K562 (cell line): ENCODE results near the gene SNRPA. TPM values are rescaled to one million over a fixed set of nuclear protein-coding genes. Genes with fewer than 3 reads are reported as not detected.

ENCODE experiments used
- ARID4B ChIP-seq: sonication (generic); formaldehyde crosslinking; IDR thresholded peaks from 2 replicates; pipeline ENCODE4 v1.8.0; 2022; ENCODE audit warnings: mild to moderate bottlenecking, missing genetic modification reagents
- BRD4 ChIP-seq: fragments of 200-600 bp; sonication (generic); IDR thresholded peaks from 2 replicates; pipeline ENCODE4 v1.6.1; 2017; ENCODE audit warnings: inconsistent platforms
- EZH2 ChIP-seq: IDR thresholded peaks from 2 replicates; pipeline ENCODE4 v1.6.1; 2012; ENCODE audit warnings: low read depth, mild to moderate bottlenecking, inconsistent platforms, low read length, borderline replicate concordance
- HDAC1 ChIP-seq, 2 experiments: fragments of 450-650 bp; IDR thresholded peaks; 2 replicates each; pipeline ENCODE4 v1.6.1; 2016 to 2017; ENCODE audit warnings: inconsistent platforms in 1 of 2, mild to moderate bottlenecking in 1 of 2, moderate library complexity in 1 of 2
- ILK ChIP-seq: fragments of 450-650 bp; IDR thresholded peaks from 2 replicates; pipeline ENCODE4 v1.6.1; 2016; ENCODE audit warnings: missing genetic modification characterization, low read depth, mild to moderate bottlenecking, missing compliant biosample characterization, moderate library complexity, borderline replicate concordance
- MBD1 ChIP-seq: fragments of 250-450 bp; sonication (Bioruptor Pico); IDR thresholded peaks from 2 replicates; pipeline ENCODE4 v1.8.0; 2022; ENCODE audit warnings: inconsistent platforms
- POLR2AphosphoS5 ChIP-seq: IDR thresholded peaks from 2 replicates; pipeline ENCODE4 v1.6.1; 2011; ENCODE audit warnings: mild to moderate bottlenecking, low read depth, low read length, moderate library complexity; ENCODE audit not compliant: control insufficient read depth, insufficient read depth
- RNF219 ChIP-seq: fragments of 250-450 bp; sonication (Bioruptor Pico); IDR thresholded peaks from 2 replicates; pipeline ENCODE4 v1.5.0; 2022; ENCODE audit warnings: mild to moderate bottlenecking
- TSHZ1 ChIP-seq: fragments of 250-450 bp; sonication (Bioruptor Pico); IDR thresholded peaks from 2 replicates; pipeline ENCODE4 v1.4.0; 2020; ENCODE audit warnings: mild to moderate bottlenecking, moderate library complexity
- ZBTB12 ChIP-seq: fragments of 250-450 bp; sonication (Bioruptor Pico); IDR thresholded peaks from 2 replicates; pipeline ENCODE4 v1.4.0; 2020
- ZNF239 ChIP-seq: fragments of 250-450 bp; sonication (Bioruptor Pico); IDR thresholded peaks from 2 replicates; pipeline ENCODE4 v1.4.0; 2020; ENCODE audit warnings: mild to moderate bottlenecking
- ZNF316 ChIP-seq: fragments of 450-650 bp; IDR thresholded peaks from 2 replicates; pipeline ENCODE4 v1.6.1; 2016
- polyA plus RNA-seq, 8 experiments: library from polyadenylated mRNA; depleted of rRNA in 4 of 8; stranded (reverse) in 5 of 8; unstranded in 3 of 8; fragments of >200 nt; fragmentation: Nextera tagmentation in 2 of 8; fragmentation: Illumina TruSeq in 1 of 8; extraction: Ambion mirVana in 2 of 8; extraction: Trizol in 1 of 8; gene quantifications; 2 replicates each; pipeline versions ENCODE4 v1.2.1 to v1.2.3, GENCODE V29; 2011 to 2014; ENCODE audit warnings: inconsistent platforms in 1 of 8, missing spikeins in 1 of 8
- total RNA-seq, 7 experiments: library from RNA; depleted of rRNA in 6 of 7; stranded (reverse); fragments of >200 nt in 6 of 7; fragmentation: Illumina TruSeq in 2 of 7; extraction: Trizol in 2 of 7; gene quantifications; 2 replicates each; pipeline versions ENCODE4 v1.2.1 to v1.2.3, GENCODE V29; 2011 to 2021; ENCODE audit warnings: low replicate concordance in 1 of 7

Gene SNRPA
- total and polyA plus RNA-seq, 9 of the 15 experiments (the other 6 are each of a cell fraction or from before 2014, with no cell fraction given) = 16.3 to 311 (median 193) TPM

- TF ChIP-seq TSHZ1 (CRISPR knock-in tag) = no peak
- TF ChIP-seq HDAC1 (IDR thresholded peaks at IDR 0.05) = no peak
- TF ChIP-seq MBD1 (CRISPR knock-in tag) = no peak
- TF ChIP-seq ILK (tag) = no peak
- no peak for TF ChIP-seq ZNF316
- peak; percentile 32; the same call in 1 of the 2 replicates for TF ChIP-seq POLR2AphosphoS5
- 0 out of 2 replicates have a peak, but pooled peaks have one; percentile 42 for TF ChIP-seq ARID4B (CRISPR knock-in tag)
- TF ChIP-seq ZBTB12 = no peak
- no peak for TF ChIP-seq EZH2
- no peak for TF ChIP-seq RNF219 (CRISPR knock-in tag)
- TF ChIP-seq BRD4 = no peak
- TF ChIP-seq ZNF239 (CRISPR knock-in tag) = no peak
Measured at GRCh38 chr19:40806423-40807146, 55.6 kb downstream of the SNRPA start (continued).
